ENCODE measurements around the gene PTPRA.
"Not testable (repeated sequence)": the region's sequence is repeated elsewhere in the genome, so short reads cannot be mapped to it uniquely, and the experiment has no call there.

The PTPRA gene

GRCh38 chr20:2889209-2889608, 15.9 kb downstream of the PTPRA start:
- DNase-seq, result no peak

- no peak for DNase-seq
Observed at GRCh38 chr20:2889797-2890196, 16.5 kb downstream of the PTPRA start.

GRCh38 chr20:2890742-2891141, 17.5 kb downstream of the PTPRA start:
- DNase-seq, result no peak

DNA sequence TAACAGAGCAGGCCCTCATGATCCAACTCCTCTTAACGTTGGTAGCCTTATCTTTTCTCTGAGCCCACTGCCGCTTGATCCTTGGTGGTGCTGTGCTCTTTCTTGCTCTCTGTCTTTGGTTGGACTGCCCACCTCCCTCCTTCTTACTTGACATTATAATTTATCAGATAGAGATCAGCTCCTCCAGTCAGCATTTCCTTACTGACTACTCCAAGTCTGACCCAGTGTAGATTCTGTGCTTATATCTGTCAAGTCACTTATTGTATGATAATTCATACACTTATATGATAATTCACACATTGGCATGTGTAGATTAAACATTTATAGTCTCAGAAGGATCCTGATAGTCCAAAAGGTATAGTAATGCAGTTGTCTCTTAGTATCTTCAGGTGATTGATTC, 18.1 kb downstream of the PTPRA start:
- no peak for DNase-seq

DNA sequence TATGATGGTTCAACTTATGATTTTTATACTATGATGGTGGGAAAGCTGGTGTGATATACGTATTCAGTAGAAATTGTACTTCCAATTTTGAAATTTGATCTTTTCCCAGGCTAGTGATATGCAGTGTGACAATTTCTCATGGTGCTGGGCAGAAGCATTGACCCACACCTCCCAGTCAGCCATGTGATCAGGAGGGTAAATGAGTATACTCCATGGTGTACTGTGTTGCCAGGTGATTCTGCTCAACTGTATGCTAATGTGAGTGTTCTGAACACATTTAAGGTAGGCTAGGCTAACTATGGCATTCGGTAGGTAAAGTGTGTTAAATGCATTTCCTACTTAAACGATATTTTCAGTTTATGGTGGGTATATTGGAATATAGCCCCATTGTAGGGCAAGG, 19.1 kb downstream of the PTPRA start:
- no peak for DNase-seq

- no peak for DNase-seq
Observed at GRCh38 chr20:2894221-2894620, 20.9 kb downstream of the PTPRA start.

DNA sequence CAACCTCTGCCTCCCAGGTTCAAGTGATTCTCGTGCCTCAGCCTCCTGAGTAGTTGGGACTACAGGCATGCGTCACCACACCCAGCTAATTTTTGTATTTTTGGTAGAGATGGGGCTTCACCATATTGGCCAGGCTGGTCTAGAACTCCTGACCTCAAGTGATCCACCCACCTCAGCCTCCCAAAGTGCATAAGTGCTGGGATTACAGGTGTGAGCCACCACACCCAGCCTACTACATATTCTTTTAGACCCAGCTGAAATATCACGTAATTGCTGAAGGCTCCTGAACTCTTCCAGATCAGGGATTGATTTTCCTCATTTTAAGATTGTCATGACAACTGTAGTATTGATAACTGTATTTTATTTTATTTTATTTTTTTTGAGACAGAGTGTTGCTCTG, 21.9 kb downstream of the PTPRA start:
- not testable (repeated sequence) for DNase-seq

- no peak for DNase-seq
Observed at GRCh38 chr20:2899243-2899642, 26.0 kb downstream of the PTPRA start.

DNA sequence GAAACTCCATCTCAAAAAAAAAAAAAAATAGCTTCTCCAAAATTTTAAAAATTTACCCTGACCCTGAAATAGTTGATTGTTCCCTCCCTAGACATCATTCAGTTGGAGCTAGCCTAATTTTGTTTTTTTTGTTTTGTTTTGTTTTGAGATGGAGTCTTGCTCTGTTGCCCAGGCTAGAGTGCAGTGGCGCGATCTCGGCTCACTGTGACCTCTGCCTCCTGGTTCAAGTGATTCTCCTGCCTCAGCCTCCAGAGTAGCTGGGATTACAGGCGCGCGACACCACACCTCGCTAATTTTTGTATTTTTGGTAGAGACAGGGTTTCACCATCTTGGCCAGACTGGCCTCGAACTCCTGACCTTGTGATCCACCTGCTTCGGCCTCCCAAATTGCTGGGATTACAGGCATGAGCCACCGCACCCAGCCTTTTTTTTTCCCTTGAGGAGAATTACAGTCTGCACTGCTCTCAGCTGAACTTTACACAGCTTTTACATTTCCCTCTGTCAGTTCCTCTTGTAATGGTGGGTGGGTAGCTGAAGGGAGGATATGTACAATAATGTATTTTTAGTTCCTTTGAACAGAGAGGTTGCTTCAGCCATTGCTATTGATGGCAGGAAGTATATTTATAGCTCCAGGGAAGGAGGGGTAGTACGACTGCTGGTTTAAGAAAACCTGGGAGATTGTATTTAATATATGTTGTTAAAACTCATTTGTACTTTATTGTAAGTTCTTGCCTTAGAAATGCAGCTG, 27.7 kb downstream of the PTPRA start:
- DNase-seq, result no peak

GRCh38 chr20:2902291-2902690, 29.0 kb downstream of the PTPRA start:
- DNase-seq, result no peak

- DNase-seq, result no peak
Observed at GRCh38 chr20:2902818-2903217, 29.5 kb downstream of the PTPRA start.

DNA sequence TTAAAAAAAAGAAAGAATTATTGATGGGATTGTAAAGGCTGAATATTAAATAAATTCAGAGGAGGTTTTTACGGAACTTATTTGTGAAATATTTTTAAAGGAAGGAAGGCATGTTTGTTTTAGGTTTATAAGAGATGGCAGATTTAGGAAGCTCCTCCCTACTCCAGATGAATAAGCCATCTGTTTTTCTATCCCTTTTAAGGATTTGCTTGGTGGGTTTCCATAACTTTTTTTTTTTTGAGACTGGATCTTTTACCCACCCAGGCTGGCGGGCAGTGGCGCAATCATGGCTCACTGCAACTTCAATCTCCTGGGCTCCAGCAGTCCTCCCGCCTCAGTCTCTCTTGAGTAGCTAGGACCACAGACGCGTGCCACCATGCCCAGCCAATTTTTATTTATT, 30.4 kb downstream of the PTPRA start:
- no peak for DNase-seq

DNA sequence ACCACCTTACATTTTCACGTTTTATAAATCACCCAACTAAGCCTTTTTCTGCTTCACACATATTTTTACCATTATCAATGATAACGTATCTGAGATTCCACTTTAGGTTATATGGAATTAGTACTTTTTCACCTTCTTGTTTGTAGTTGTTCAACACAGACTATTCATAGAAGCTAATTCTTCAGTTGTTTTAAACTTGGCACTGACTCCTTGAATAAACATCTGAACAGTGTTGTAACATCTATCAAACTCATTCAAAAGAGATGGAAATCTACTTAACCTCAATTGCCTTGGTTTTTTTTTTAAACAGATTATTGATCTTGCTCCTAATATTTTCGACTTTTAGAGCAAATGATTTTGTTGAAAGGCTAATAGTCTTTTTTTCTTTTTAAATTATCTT, 34.2 kb downstream of the PTPRA start:
- no peak for DNase-seq

DNA sequence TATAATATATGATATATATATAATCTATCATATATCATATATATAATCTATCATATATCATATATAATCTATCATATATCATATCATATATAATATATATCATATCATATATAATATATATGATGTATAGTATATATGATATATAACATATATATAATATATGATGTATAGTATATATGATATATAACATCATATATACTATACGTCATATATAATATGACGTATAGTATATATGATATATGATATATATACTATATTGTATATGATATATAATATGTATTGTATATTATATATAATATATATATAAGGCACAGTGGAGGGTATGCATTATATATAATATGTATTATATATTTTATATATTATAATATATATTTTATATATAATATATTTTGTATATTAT, 36.7 kb downstream of the PTPRA start:
- DNase-seq, result no peak

- peak; percentile 81 for DNase-seq
Observed at GRCh38 chr20:2911200-2911599, 37.9 kb downstream of the PTPRA start.

GRCh38 chr20:2914160-2914559, 40.9 kb downstream of the PTPRA start:
- DNase-seq, result no peak

- DNase-seq, result no peak
Observed at GRCh38 chr20:2917266-2917665, 44.0 kb downstream of the PTPRA start.

- no peak for DNase-seq
Observed at GRCh38 chr20:2918096-2919049, 45.1 kb downstream of the PTPRA start.

DNA sequence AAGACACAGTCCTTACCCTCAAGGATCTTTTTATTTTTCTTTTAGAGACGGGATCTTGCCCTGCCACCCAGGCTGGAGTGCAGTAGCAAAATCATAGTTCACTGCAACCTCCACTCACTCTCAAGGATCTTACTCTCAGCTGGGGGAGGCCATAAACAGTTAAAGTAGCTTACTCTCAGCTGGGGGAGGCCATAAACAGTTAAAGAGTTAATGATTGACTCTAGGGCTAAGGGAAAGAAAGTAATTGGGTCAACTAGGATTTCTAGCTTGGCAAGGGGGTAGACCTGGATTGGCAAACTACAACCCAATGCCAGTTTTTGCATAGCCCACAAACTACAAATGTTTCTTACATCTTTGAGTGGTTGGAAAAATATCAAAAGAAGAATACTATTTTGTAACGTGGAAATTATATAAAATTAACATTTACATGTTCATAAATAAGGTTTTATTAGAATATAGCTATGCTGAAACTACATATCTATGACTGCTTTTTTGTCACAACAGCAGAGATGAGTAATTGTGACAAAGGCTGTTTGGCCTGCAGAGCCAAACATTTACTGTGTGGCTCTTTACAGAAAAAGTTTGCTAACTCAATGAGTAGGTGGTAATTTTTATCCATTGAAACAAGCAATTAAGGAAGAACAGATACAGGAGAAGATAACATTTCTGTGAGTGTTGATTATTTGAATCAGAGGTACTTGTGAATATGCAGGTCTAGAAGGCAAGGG, 46.4 kb downstream of the PTPRA start:
- no peak for DNase-seq

DNA sequence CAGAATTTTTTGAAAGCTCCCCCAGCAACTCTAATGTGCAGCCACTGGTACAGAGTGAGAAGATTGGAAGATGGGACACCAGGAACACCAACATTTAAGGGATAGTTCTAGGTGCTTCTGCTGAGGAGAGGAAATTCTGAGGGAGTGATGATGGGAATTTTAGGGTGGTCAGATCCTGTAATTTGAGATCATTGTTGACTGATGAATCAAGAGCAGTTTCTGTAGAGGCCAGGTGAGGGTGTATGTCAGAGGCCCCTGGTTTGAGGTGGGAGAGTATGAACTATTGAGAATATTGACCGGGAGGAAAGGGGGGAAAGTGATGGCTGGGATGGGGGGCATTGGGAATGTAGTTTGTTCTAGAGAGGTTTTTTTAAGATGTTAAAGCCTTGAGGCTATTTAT, 47.2 kb downstream of the PTPRA start:
- no peak for DNase-seq

DNA sequence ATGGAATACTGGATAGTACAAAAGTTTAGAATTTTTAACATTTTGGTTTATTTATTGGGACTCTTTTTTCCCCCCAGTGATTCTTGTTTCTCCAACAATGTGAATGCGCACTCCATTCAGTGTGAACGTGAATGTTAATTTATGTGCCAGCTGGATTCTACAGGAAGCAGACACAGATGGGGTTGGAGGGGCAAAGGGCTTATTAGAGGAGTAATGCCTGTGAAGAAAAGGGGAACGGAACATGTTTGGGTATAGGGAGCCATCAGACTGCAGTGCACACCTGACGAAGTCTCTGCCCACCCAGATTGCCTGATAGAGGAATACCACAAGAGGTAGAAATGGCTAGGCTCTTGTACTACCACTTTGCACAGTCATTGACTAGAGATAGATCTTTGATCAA, 48.2 kb downstream of the PTPRA start:
- DNase-seq, result no peak

DNA sequence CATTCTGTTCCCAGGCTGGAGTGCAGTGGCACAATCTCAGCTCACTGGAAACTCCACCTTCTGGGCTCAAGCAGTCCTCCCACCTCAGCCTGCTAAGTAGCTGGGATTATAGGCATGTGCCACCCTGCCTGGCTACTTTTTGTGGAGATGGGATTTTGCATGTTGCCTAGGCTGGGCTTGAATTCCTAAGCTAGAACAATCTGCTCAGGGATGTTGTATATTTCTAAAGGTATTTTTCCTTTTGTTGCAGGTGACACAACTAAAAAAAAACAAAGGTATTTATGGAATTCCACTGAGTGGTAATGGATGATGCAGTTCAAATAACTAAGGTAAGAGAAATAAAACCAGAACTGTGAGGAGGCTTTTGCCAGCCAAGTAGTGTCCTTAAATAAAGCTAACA, 49.7 kb downstream of the PTPRA start:
- no peak for DNase-seq

DNA sequence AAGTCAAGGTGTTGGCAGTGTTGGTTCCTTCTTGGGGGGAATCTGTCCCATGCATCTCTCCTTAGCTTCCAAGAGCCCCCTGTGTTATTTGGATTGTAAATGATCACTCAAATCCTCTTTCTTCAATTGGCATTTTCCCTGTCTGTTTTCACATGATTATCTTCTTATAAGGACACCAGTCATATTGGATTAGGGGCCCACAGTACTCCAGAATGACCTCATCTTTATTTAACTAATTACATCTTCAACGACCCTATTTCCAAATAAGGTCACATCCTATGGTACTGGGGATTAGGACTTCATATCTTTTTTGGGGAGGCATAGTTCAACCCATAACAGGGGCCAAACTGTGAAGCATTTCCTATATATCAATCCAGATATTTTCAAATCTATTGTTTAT, 57.3 kb downstream of the PTPRA start:
- DNase-seq, result no peak

DNA sequence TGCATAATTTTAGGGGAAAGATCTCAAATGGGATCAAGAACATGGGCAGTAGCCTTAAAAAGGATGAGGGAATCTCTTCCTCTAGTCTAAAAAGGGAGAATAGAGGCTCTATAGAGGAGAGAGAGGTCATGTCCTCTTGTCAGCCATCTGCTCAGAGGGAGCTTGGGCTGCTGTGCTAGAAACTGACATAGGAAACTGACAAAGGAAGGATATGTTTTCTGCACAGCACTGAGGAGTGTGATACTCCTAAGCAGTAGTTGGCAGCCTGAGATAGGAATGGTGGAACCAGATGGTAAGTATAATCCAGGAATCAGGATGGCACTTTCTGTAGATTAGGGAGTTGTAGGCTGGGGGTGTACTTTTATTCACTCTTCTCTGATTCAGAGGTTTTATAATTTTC, 59.2 kb downstream of the PTPRA start:
- no peak for DNase-seq
